ENCODE results near the gene MAN2B2.

Gene MAN2B2

GRCh38 chr4:6610856-6611430, 36.0 kb downstream of the MAN2B2 start:
- peak overlapping the region; percentile 79; the same call in 1 of the 2 replicates for H3K4me2 ChIP-seq
- peaks cover 42% of the 10 kb centered on the region for H3K4me1 ChIP-seq
- no peak overlapping the region for H3K27ac ChIP-seq
- H4K20me1 ChIP-seq = no peaks in the 10 kb centered on the region
- H3K9ac ChIP-seq = no peak overlapping the region
- no peak for TF ChIP-seq Cebpa-rat (IDR thresholded peaks at IDR 0.05)
- H3K27me3 ChIP-seq = no peaks in the 10 kb centered on the region
- no peak overlapping the region for H3K4me3 ChIP-seq
- peaks cover 74% of the 10 kb centered on the region for H3K36me3 ChIP-seq
- no peaks in the 10 kb centered on the region for H3K9me3 ChIP-seq

GRCh38 chr4:6612961-6613675, 38.1 kb downstream of the MAN2B2 start:
- Histone ChIP-seq H3K27me3 (no peaks in the 10 kb centered on the region), H3K9me3 (no peaks in the 10 kb centered on the region), H3K27ac (peak overlapping the region; percentile 70), H3K4me3 (no peak overlapping the region), H3K4me1 (peaks cover 36% of the 10 kb centered on the region), H3K9ac (no peak overlapping the region), H4K20me1 (no peaks in the 10 kb centered on the region), H3K4me2 (peak overlapping the region; percentile 79), H3K36me3 (peaks cover 77% of the 10 kb centered on the region)
- TF ChIP-seq Cebpa-rat (IDR thresholded peaks at IDR 0.05) = no peak

- H3K9me3 ChIP-seq = no peaks in the 10 kb centered on the region
- H3K4me1 ChIP-seq = peaks cover 28% of the 10 kb centered on the region
- no peak overlapping the region for H3K9ac ChIP-seq
- H4K20me1 ChIP-seq = no peaks in the 10 kb centered on the region
- peaks cover 80% of the 10 kb centered on the region for H3K36me3 ChIP-seq
- H3K27ac ChIP-seq = peak overlapping the region; percentile 38; the same call in 1 of the 2 replicates
- no peaks in the 10 kb centered on the region for H3K27me3 ChIP-seq
- H3K4me3 ChIP-seq = no peak overlapping the region
- no peak overlapping the region for H3K4me2 ChIP-seq
- no peak for TF ChIP-seq Cebpa-rat (IDR thresholded peaks at IDR 0.05)
Measured at GRCh38 chr4:6613676-6614651, 39.0 kb downstream of the MAN2B2 start.

- Histone ChIP-seq H3K9me3 (no peaks in the 10 kb centered on the region), H4K20me1 (0 out of 2 replicates have a peak, but pooled peaks cover under 1% of the 10 kb centered on the region), H3K4me3 (no peak overlapping the region), H3K27ac (0 out of 2 replicates have a peak overlapping the region, but pooled peaks have one; percentile 38), H3K27me3 (no peaks in the 10 kb centered on the region), H3K36me3 (peaks cover 80% of the 10 kb centered on the region), H3K4me1 (peaks cover 24% of the 10 kb centered on the region), H3K4me2 (no peak overlapping the region), H3K9ac (no peak overlapping the region)
- no peak for TF ChIP-seq Cebpa-rat (IDR thresholded peaks at IDR 0.05)
Measured at GRCh38 chr4:6614701-6615230, 39.8 kb downstream of the MAN2B2 start.

GRCh38 chr4:6616087-6616995, 41.4 kb downstream of the MAN2B2 start:
- no peaks in the 10 kb centered on the region for H3K9me3 ChIP-seq
- peaks cover 20% of the 10 kb centered on the region for H3K4me1 ChIP-seq
- no peak overlapping the region for H3K4me3 ChIP-seq
- no peak overlapping the region for H3K27ac ChIP-seq
- peaks cover 78% of the 10 kb centered on the region for H3K36me3 ChIP-seq
- H3K4me2 ChIP-seq = no peak overlapping the region
- TF ChIP-seq Cebpa-rat (IDR thresholded peaks at IDR 0.05) = no peak
- H3K9ac ChIP-seq = no peak overlapping the region
- H3K27me3 ChIP-seq = no peaks in the 10 kb centered on the region
- 0 out of 2 replicates have a peak, but pooled peaks cover 6% of the 10 kb centered on the region for H4K20me1 ChIP-seq

GRCh38 chr4:6617246-6617645, 42.3 kb downstream of the MAN2B2 start:
- H3K27me3 ChIP-seq = no peaks in the 10 kb centered on the region
- H3K4me1 ChIP-seq = peaks cover 11% of the 10 kb centered on the region
- 0 out of 2 replicates have a peak, but pooled peaks cover 6% of the 10 kb centered on the region for H4K20me1 ChIP-seq
- no peak overlapping the region for H3K9ac ChIP-seq
- TF ChIP-seq Cebpa-rat (IDR thresholded peaks at IDR 0.05) = no peak
- H3K4me2 ChIP-seq = no peak overlapping the region
- H3K27ac ChIP-seq = no peak overlapping the region
- H3K4me3 ChIP-seq = no peak overlapping the region
- H3K9me3 ChIP-seq = no peaks in the 10 kb centered on the region
- peaks cover 79% of the 10 kb centered on the region for H3K36me3 ChIP-seq

GRCh38 chr4:6618386-6619115, 43.6 kb downstream of the MAN2B2 start:
- Histone ChIP-seq H3K9ac (no peak overlapping the region), H3K9me3 (no peaks in the 10 kb centered on the region), H3K4me3 (no peak overlapping the region), H3K27ac (no peak overlapping the region), H3K36me3 (peaks cover 83% of the 10 kb centered on the region), H3K4me1 (no peaks in the 10 kb centered on the region), H3K27me3 (no peaks in the 10 kb centered on the region), H4K20me1 (0 out of 2 replicates have a peak, but pooled peaks cover 6% of the 10 kb centered on the region), H3K4me2 (no peak overlapping the region)
- TF ChIP-seq Cebpa-rat (IDR thresholded peaks at IDR 0.05) = no peak

GRCh38 chr4:6619116-6619465, 44.1 kb downstream of the MAN2B2 start:
- Histone ChIP-seq H3K4me2 (no peak overlapping the region), H3K27ac (no peak overlapping the region), H3K4me3 (no peak overlapping the region), H3K36me3 (peaks cover 80% of the 10 kb centered on the region), H3K27me3 (no peaks in the 10 kb centered on the region), H4K20me1 (0 out of 2 replicates have a peak, but pooled peaks cover 6% of the 10 kb centered on the region), H3K9me3 (no peaks in the 10 kb centered on the region), H3K9ac (no peak overlapping the region), H3K4me1 (no peaks in the 10 kb centered on the region)
- no peak for TF ChIP-seq Cebpa-rat (IDR thresholded peaks at IDR 0.05)
